Measurements from ENCODE around the gene SPATA2. TPM values are rescaled to one million over a fixed set of nuclear protein-coding genes. Genes with fewer than 3 reads are reported as not detected.

The SPATA2 gene
- total RNA-seq, 2 experiments from 2014 or later = 7.6 to 7.7 TPM

- DNase-seq (peak; percentile 69), ATAC-seq (peak; percentile 44)
- ChIA-PET CTCF (interaction anchor here (0.5 to 5.0 kb wide), 25 partner anchors 9 to 347 kb away, joined by 3 to 28 read pairs (median 4); no protein-coding TSS in a partner anchor), POLR2A (no interaction called here)
- Mint-ChIP-seq H3K4me3 (no peak overlapping the region), H3K27me3 (ENCODE audit: low read depth) (no peaks in the 10 kb centered on the region), H3K36me3 (ENCODE audit: low read depth) (peaks cover 17% of the 10 kb centered on the region), H3K9me3 (ENCODE audit: insufficient read depth) (no peaks in the 10 kb centered on the region), H3K27ac (peak overlapping the region; percentile 50), H3K4me1 (ENCODE audit: low read depth) (peaks cover 24% of the 10 kb centered on the region)
These were observed 26.9 kb downstream of the SPATA2 start for GRCh38 chr20:49888212-49889000.

- H3K27ac Mint-ChIP-seq = peak overlapping the region; percentile 30
- peaks cover 19% of the 10 kb centered on the region for H3K36me3 Mint-ChIP-seq (ENCODE audit: low read depth)
- ATAC-seq (no peak), DNase-seq (no peak)
- no peak overlapping the region for H3K4me3 Mint-ChIP-seq
- peaks cover 18% of the 10 kb centered on the region for H3K4me1 Mint-ChIP-seq (ENCODE audit: low read depth)
- POLR2A ChIA-PET = no interaction called here
- no peaks in the 10 kb centered on the region for H3K9me3 Mint-ChIP-seq (ENCODE audit: insufficient read depth)
- CTCF ChIA-PET = interaction anchor here (0.6 to 5.0 kb wide), 22 partner anchors 10 to 346 kb away, joined by 3 to 28 read pairs (median 4); no protein-coding TSS in a partner anchor
- H3K27me3 Mint-ChIP-seq (ENCODE audit: low read depth) = no peaks in the 10 kb centered on the region
These were observed 27.8 kb downstream of the SPATA2 start for GRCh38 chr20:49887251-49888211.

- Mint-ChIP-seq H3K36me3 (ENCODE audit: low read depth) (peaks cover 25% of the 10 kb centered on the region), H3K4me3 (no peak overlapping the region), H3K27me3 (ENCODE audit: low read depth) (no peaks in the 10 kb centered on the region), H3K27ac (no peak overlapping the region), H3K4me1 (ENCODE audit: low read depth) (peaks cover 16% of the 10 kb centered on the region), H3K9me3 (ENCODE audit: insufficient read depth) (no peaks in the 10 kb centered on the region)
- POLR2A ChIA-PET = no interaction called here
- CTCF ChIA-PET = interaction anchor here (0.9 to 5.0 kb wide), 9 partner anchors 9 to 277 kb away, joined by 3 to 28 read pairs (median 4); no protein-coding TSS in a partner anchor
- no peak for ATAC-seq
- no peak for DNase-seq
These were observed 28.6 kb downstream of the SPATA2 start for GRCh38 chr20:49886571-49887213.

DNA sequence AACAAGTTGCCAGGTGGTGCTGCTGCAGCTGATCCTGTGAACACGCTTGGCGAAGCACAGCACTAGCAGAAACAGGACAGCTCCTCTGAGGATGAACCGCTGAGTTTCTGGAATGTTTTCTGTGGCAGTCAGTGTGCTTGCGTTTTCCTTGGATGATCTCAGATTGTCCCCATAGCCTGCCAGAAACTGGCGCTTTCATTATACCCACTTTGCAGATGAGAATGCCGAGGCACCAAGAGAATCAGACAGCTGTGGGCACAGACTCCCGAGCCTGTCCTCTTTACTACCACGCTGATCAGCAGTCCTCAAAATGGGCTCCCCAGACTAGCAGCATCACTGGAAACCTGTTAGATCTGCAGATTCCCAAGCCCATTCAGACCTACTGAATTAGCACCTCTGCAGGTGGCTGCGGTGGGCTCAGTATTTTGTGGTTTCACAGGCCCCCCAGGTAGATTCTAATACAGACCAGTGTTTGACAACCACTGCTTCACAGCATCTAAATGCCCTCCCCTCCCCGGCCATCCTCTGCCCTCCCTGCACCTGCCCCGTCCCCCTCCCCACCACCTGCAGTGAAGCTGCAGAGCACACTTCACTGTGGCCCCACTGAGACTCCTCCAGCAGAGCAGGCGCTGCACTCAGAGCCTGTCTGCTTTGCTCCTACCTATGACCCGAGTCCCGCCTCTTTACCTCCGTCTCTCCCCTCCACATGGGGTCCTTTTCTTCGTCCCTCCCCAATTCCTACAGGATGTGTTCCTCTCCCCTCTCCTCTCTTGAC lies 29.6 kb downstream of the SPATA2 start:
- H3K4me3 Mint-ChIP-seq = no peak overlapping the region
- no peak for DNase-seq
- H3K9me3 Mint-ChIP-seq (ENCODE audit: insufficient read depth) = no peaks in the 10 kb centered on the region
- H3K4me1 Mint-ChIP-seq (ENCODE audit: low read depth) = peaks cover 16% of the 10 kb centered on the region
- H3K36me3 Mint-ChIP-seq (ENCODE audit: low read depth) = peaks cover 31% of the 10 kb centered on the region
- POLR2A ChIA-PET = no interaction called here
- no peak for ATAC-seq
- peak overlapping the region; percentile 18 for H3K27ac Mint-ChIP-seq
- H3K27me3 Mint-ChIP-seq (ENCODE audit: low read depth) = no peaks in the 10 kb centered on the region
- CTCF ChIA-PET = interaction anchor here (5.0 kb wide), 1 partner anchor 276 kb away, joined by 28 read pairs; no protein-coding TSS in a partner anchor

GRCh38 chr20:49883246-49883802 lies 32.0 kb downstream of the SPATA2 start:
- no peak overlapping the region for H3K4me3 Mint-ChIP-seq
- CTCF ChIA-PET = no interaction called here

DNA sequence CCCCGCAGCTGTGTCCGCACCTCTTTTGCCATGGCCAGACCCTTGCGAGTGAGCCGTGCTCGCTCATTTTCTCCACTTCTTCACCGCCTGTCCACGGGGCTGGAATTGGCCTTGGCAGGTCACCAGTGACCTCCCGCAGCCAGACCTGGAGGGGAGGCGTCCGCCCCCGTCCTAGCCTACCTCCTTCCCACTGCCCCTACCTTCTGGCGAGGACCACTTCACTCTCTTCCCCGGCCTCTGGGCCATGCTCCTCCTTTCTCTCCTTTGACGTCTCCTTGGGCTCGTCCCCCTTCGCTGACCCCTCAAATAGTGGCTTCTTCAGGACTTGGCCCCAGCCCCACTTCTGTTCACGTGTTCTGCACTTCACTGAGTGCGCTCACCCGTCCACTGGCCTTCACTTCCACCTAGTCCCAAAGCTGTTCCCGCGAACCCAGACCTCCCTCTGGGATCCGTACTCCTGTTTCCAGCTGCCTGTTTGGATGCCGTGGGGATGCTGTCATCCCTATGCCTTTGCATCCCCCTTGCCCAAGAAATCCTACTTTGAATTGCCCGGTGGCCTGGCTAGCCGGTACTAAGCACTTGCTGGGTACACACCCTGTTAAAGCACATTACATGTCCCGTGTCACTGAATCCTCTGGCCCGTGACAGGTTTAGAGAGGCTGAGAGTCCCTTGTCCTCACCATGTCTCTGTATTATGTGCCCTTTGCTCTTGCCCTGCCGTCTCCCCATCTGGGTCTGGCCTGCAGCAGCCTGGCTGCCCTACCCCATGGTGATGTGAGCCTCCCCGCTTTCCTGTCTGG lies 33.0 kb downstream of the SPATA2 start:
- ATAC-seq (no peak), DNase-seq (no peak)
- H3K4me1 Mint-ChIP-seq (ENCODE audit: low read depth) = peaks cover 7% of the 10 kb centered on the region
- ChIA-PET POLR2A (no interaction called here), CTCF (no interaction called here)
- H3K36me3 Mint-ChIP-seq (ENCODE audit: low read depth) = peaks cover 37% of the 10 kb centered on the region
- H3K27ac Mint-ChIP-seq = no peak overlapping the region
- no peaks in the 10 kb centered on the region for H3K27me3 Mint-ChIP-seq (ENCODE audit: low read depth)
- no peaks in the 10 kb centered on the region for H3K9me3 Mint-ChIP-seq (ENCODE audit: insufficient read depth)
- H3K4me3 Mint-ChIP-seq = no peak overlapping the region

More at GRCh38 chr20:49883246-49883802, 32.0 kb downstream of the SPATA2 start:
- peaks cover 7% of the 10 kb centered on the region for H3K4me1 Mint-ChIP-seq (ENCODE audit: low read depth)
- no peak overlapping the region for H3K27ac Mint-ChIP-seq
- ATAC-seq = no peak
- H3K36me3 Mint-ChIP-seq (ENCODE audit: low read depth) = peaks cover 35% of the 10 kb centered on the region
- POLR2A ChIA-PET = no interaction called here
- H3K27me3 Mint-ChIP-seq (ENCODE audit: low read depth) = no peaks in the 10 kb centered on the region
- DNase-seq = no peak
- no peaks in the 10 kb centered on the region for H3K9me3 Mint-ChIP-seq (ENCODE audit: insufficient read depth)

- no peak for DNase-seq
- ChIA-PET CTCF (interaction anchor here (1.3 kb wide), 1 partner anchor 272 kb away, joined by 3 read pairs; no protein-coding TSS in a partner anchor), POLR2A (no interaction called here)
- no peaks in the 10 kb centered on the region for H3K27me3 Mint-ChIP-seq (ENCODE audit: low read depth)
- H3K4me1 Mint-ChIP-seq (ENCODE audit: low read depth) = peaks cover 7% of the 10 kb centered on the region
- H3K9me3 Mint-ChIP-seq (ENCODE audit: insufficient read depth) = no peaks in the 10 kb centered on the region
- no peak for ATAC-seq
- H3K36me3 Mint-ChIP-seq (ENCODE audit: low read depth) = peaks cover 37% of the 10 kb centered on the region
- no peak overlapping the region for H3K27ac Mint-ChIP-seq
- no peak overlapping the region for H3K4me3 Mint-ChIP-seq
These were observed 34.4 kb downstream of the SPATA2 start for GRCh38 chr20:49880724-49881445.

DNA sequence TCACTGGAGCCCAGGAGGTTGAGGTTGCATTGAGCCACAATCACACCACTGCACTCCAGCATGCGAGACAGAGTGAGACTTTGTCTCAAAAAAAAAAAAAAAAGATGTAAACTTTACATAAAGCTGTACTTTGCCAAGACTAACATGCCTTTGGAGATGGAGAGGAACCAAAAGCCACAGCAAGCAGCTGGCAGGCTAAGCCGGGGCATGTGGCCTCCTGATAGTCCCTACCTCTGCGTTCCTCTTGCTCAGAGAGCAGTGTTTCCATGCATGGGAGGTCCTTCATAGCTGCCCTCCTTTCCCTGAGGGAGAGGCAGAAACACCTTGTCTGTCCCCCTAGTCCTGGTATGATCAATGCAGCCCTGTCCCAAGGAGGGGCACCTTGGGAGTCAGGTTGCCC lies 35.2 kb downstream of the SPATA2 start:
- Mint-ChIP-seq H3K4me3 (no peak overlapping the region), H3K27ac (no peak overlapping the region), H3K4me1 (ENCODE audit: low read depth) (peaks cover 7% of the 10 kb centered on the region), H3K36me3 (ENCODE audit: low read depth) (peaks cover 40% of the 10 kb centered on the region), H3K27me3 (ENCODE audit: low read depth) (no peaks in the 10 kb centered on the region), H3K9me3 (ENCODE audit: insufficient read depth) (no peaks in the 10 kb centered on the region)
- POLR2A ChIA-PET = no interaction called here
- CTCF ChIA-PET = interaction anchor here (1.3 kb wide), 1 partner anchor 271 kb away, joined by 3 read pairs; no protein-coding TSS in a partner anchor
- ATAC-seq (no peak), DNase-seq (no peak)

GRCh38 chr20:49878977-49879376 lies 36.4 kb downstream of the SPATA2 start:
- ChIA-PET CTCF (no interaction called here), POLR2A (no interaction called here)
- Mint-ChIP-seq H3K36me3 (ENCODE audit: low read depth) (peaks cover 43% of the 10 kb centered on the region), H3K27me3 (ENCODE audit: low read depth) (no peaks in the 10 kb centered on the region), H3K27ac (no peak overlapping the region), H3K9me3 (ENCODE audit: insufficient read depth) (no peaks in the 10 kb centered on the region), H3K4me1 (ENCODE audit: low read depth) (peaks cover 5% of the 10 kb centered on the region), H3K4me3 (no peak overlapping the region)
- ATAC-seq = no peak
- no peak for DNase-seq

Data from activated CD8-positive, alpha-beta T cell treated with anti-CD3 and anti-CD28 coated beads, Interleukin-2, amount 10 ng/mL, durations not matched to agents 7 days and 5 days (primary cell).